Breast epithelium (tissue), 4 donors: ENCODE results near the gene TPD52L2. TPM values are rescaled to one million over a fixed set of nuclear protein-coding genes. Genes with fewer than 3 reads are reported as not detected.

Experiments used
- DNase-seq, 2 donors: peaks; one replicate each; pipeline ENCODE4 v3.0.0-alpha.2; 2019; ENCODE audit warnings: low spot score in 2 of 2
- H3K27ac ChIP-seq, 2 donors: fragments of 200-600 bp; sonication (generic) in 1 of 2; one replicate each; pipeline ENCODE4 v1.5.1; 2016 to 2019; ENCODE audit warnings: mild to moderate bottlenecking in 1 of 2
- H3K27me3 ChIP-seq, 2 donors: fragments of 200-600 bp; sonication (generic) in 1 of 2; one replicate each; pipeline versions ENCODE4 v1.5.1 to v1.6.0; 2017 to 2019; ENCODE audit warnings: control low read depth in 1 of 2, mild to moderate bottlenecking in 1 of 2
- H3K36me3 ChIP-seq: fragments of 200-600 bp; one replicate; pipeline ENCODE4 v1.5.1; 2019
- H3K4me1 ChIP-seq, 2 donors: fragments of 200-600 bp; sonication (generic); one replicate each; pipeline ENCODE4 v1.5.1; 2016 to 2019; ENCODE audit warnings: control low read depth in 1 of 2
- H3K4me3 ChIP-seq, 3 donors: fragments of 200-600 bp; sonication (generic); 1 replicate in 2 of 3; 2 replicates in 1 of 3; pipeline ENCODE4 v1.5.1; 2016 to 2019; ENCODE audit warnings: mild to moderate bottlenecking in 3 of 3, moderate library complexity in 2 of 3
- H3K9me3 ChIP-seq, 2 donors: fragments of 200-600 bp; sonication (generic) in 1 of 2; one replicate each; pipeline ENCODE4 v1.5.1; 2016 to 2019; ENCODE audit warnings: control low read depth in 1 of 2
- POLR2A ChIP-seq: fragments of 450-650 bp; IDR thresholded peaks from one replicate; pipeline ENCODE4 v1.6.1; 2016; ENCODE audit warnings: antibody characterized with exemption, mild to moderate bottlenecking, moderate library complexity
- POLR2AphosphoS5 ChIP-seq, 3 donors: sonication (generic); formaldehyde crosslinking; IDR thresholded peaks; one replicate each; pipeline ENCODE4 v1.6.1; 2017; ENCODE audit warnings: antibody characterized with exemption in 3 of 3
- intact Hi-C: fragments of 100-400 bp; cut with DNase I; formaldehyde crosslinking; loops from one replicate; pipeline ENCODE4 v1.15.1; 2023; ENCODE audit warnings: low total_unique reads
- total RNA-seq, 3 donors: library from RNA; depleted of rRNA; stranded (reverse); fragments of >200 nt; gene quantifications; one replicate each; pipeline ENCODE4 v1.1.0, GENCODE V29; 2016
- TF ChIP-seq, protein P1 (sequence below), 3 donors: fragments of 450-650 bp; IDR thresholded peaks; one replicate each; pipeline ENCODE4 v1.5.1; 2016 to 2017; ENCODE audit warnings: antibody characterized with exemption in 3 of 3, mild to moderate bottlenecking in 3 of 3, moderate library complexity in 3 of 3

The TPD52L2 gene
- total RNA-seq, 3 donors from 2014 or later: 75.1 to 146 (median 84.2) TPM

DNA sequence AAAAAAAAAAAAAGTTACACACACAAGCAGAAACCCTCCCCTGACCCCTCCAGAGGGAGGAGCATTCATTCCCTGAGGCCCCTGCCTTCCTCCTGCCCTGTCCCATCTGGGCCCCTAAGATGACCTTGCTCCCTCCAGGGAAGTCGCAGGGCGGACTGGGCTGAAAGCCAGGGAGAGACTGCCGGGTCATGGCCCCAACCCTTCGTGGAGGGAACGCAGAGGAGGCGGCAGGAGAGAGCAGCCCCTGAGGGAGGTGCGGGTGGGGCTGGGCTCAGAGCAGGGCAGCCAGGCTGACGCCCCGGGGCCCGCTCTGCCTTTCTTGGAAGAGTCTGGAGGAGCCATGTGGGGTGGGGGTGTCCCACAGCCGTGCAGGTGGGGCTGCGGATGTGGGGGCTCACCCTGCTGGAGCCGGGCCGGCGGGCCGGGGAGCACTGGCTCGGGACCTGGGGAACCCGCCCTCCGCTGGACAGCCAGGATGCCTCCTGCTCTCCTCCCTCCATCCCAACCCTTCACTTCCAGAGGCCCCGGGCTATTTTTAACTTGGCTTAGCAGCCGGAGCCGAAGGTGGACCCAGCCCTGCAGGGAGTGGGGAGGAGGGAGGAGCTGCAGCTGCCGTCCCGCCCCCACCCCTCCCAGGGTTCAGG, 18.8 kb upstream of the TPD52L2 start:
- Histone ChIP-seq H3K27ac (peak overlapping the region in 1 of 2 donors; percentile 88), H3K4me1 (peaks cover 0 to 3% of the 10 kb centered on the region in 2 donors), H3K9me3 (no peaks in the 10 kb centered on the region), H3K27me3 (no peaks in the 10 kb centered on the region), H3K36me3 (no peaks in the 10 kb centered on the region), H3K4me3 (peak overlapping the region in 2 of 3 donors; percentile 15 to 61)
- TF ChIP-seq POLR2AphosphoS5 (IDR thresholded peaks at IDR 0.05): no peak
- TF ChIP-seq POLR2A: no peak
- TF ChIP-seq, protein P1, sequence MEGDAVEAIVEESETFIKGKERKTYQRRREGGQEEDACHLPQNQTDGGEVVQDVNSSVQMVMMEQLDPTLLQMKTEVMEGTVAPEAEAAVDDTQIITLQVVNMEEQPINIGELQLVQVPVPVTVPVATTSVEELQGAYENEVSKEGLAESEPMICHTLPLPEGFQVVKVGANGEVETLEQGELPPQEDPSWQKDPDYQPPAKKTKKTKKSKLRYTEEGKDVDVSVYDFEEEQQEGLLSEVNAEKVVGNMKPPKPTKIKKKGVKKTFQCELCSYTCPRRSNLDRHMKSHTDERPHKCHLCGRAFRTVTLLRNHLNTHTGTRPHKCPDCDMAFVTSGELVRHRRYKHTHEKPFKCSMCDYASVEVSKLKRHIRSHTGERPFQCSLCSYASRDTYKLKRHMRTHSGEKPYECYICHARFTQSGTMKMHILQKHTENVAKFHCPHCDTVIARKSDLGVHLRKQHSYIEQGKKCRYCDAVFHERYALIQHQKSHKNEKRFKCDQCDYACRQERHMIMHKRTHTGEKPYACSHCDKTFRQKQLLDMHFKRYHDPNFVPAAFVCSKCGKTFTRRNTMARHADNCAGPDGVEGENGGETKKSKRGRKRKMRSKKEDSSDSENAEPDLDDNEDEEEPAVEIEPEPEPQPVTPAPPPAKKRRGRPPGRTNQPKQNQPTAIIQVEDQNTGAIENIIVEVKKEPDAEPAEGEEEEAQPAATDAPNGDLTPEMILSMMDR (IDR thresholded peaks at IDR 0.05): no peak
- intact Hi-C loops: no loop called here
- DNase-seq: no peak

DNA sequence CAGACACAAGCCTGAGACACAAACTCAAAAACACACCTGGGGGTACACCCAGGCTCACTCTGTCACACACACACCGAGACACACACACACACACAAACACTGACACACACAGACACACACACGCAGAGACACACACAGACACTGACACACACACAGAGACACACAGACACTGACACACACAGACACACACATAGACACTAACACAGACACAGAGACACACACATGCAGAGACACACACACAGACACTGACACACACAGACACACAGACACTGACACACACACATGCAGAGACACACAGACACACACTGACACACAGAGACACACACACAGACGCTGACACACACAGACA, 18.2 kb upstream of the TPD52L2 start:
- no peak for DNase-seq
- Histone ChIP-seq H3K36me3 (no peaks in the 10 kb centered on the region), H3K27ac (peak overlapping the region in 1 of 2 donors; percentile 88), H3K4me3 (no peak overlapping the region), H3K9me3 (no peaks in the 10 kb centered on the region), H3K27me3 (no peaks in the 10 kb centered on the region), H3K4me1 (peaks cover 0 to 3% of the 10 kb centered on the region in 2 donors)
- intact Hi-C loops: no loop called here
- TF ChIP-seq POLR2AphosphoS5 (IDR thresholded peaks at IDR 0.05): no peak
- TF ChIP-seq, protein P1 (IDR thresholded peaks at IDR 0.05): no peak
- TF ChIP-seq POLR2A: no peak

GRCh38 chr20:63847237-63848002, 17.6 kb upstream of the TPD52L2 start:
- Histone ChIP-seq H3K27me3 (no peaks in the 10 kb centered on the region), H3K27ac (peak overlapping the region; percentile 22 to 88), H3K9me3 (no peaks in the 10 kb centered on the region), H3K4me3 (peak overlapping the region in 1 of 3 donors; percentile 28), H3K4me1 (peaks cover 0 to 3% of the 10 kb centered on the region in 2 donors), H3K36me3 (no peaks in the 10 kb centered on the region)
- intact Hi-C loops: no loop called here
- TF ChIP-seq, protein P1 (IDR thresholded peaks at IDR 0.05): no peak
- TF ChIP-seq POLR2AphosphoS5 (IDR thresholded peaks at IDR 0.05): no peak
- no peak for TF ChIP-seq POLR2A
- no peak for DNase-seq

GRCh38 chr20:63848003-63848911, 16.8 kb upstream of the TPD52L2 start:
- Histone ChIP-seq H3K27me3 (no peaks in the 10 kb centered on the region), H3K4me1 (peaks cover 0 to 3% of the 10 kb centered on the region in 2 donors), H3K27ac (peak overlapping the region; percentile 22 to 88), H3K4me3 (no peak overlapping the region), H3K9me3 (no peaks in the 10 kb centered on the region), H3K36me3 (no peaks in the 10 kb centered on the region)
- intact Hi-C loops: no loop called here
- TF ChIP-seq, protein P1 (IDR thresholded peaks at IDR 0.05): no peak
- TF ChIP-seq POLR2AphosphoS5 (IDR thresholded peaks at IDR 0.05): no peak
- no peak for TF ChIP-seq POLR2A
- no peak for DNase-seq
